Right atrium auricular region (tissue), 2 donors: ENCODE results near the gene SLC52A3. TPM values are rescaled to one million over a fixed set of nuclear protein-coding genes. Genes with fewer than 3 reads are reported as not detected.

Experiments used
- DNase-seq: peaks from one replicate; pipeline ENCODE4 v3.0.0-alpha.2; 2019; ENCODE audit warnings: low spot score
- H3K27ac ChIP-seq, 2 donors: fragments of 200-600 bp; sonication (generic); 1 replicate in 1 of 2; 2 replicates in 1 of 2; pipeline ENCODE4 v1.5.1; 2016 to 2019
- H3K27me3 ChIP-seq, 2 donors: fragments of 200-600 bp; sonication (generic); one replicate each; pipeline versions ENCODE4 v1.5.1 to v1.6.0; 2017 to 2019
- H3K36me3 ChIP-seq: fragments of 200-600 bp; sonication (generic); one replicate; pipeline ENCODE4 v1.5.1; 2016
- H3K4me1 ChIP-seq, 2 donors: fragments of 200-600 bp; sonication (generic); one replicate each; pipeline versions ENCODE4 v1.5.1 to v1.6.0; 2017 to 2019
- H3K4me3 ChIP-seq, 2 donors: fragments of 200-600 bp; sonication (generic); 1 replicate in 1 of 2; 2 replicates in 1 of 2; pipeline ENCODE4 v1.5.1; 2017 to 2019; ENCODE audit warnings: mild to moderate bottlenecking in 1 of 2, moderate library complexity in 1 of 2
- H3K9me3 ChIP-seq, 2 donors: fragments of 200-600 bp; sonication (generic); one replicate each; pipeline ENCODE4 v1.5.1; 2019
- CTCF ChIP-seq, 2 donors: fragments of 200-600 bp; sonication (generic); IDR thresholded peaks; one replicate each; pipeline ENCODE4 v1.5.1; 2019; ENCODE audit warnings: antibody characterized with exemption in 2 of 2
- total RNA-seq, 2 donors: library from RNA; depleted of rRNA; stranded (reverse); fragments of >200 nt; gene quantifications; one replicate each; pipeline ENCODE4 v1.1.0, GENCODE V29; 2016

Gene SLC52A3
- total RNA-seq, 2 donors from 2014 or later = 1.3 to 2.6 TPM

GRCh38 chr20:753897-754635, 14.2 kb downstream of the SLC52A3 start:
- no peak for TF ChIP-seq CTCF (IDR thresholded peaks at IDR 0.05)
- Histone ChIP-seq H3K27me3 (no peaks in the 10 kb centered on the region), H3K36me3 (no peaks in the 10 kb centered on the region), H3K4me3 (no peak overlapping the region), H3K27ac (no peak overlapping the region), H3K9me3 (no peaks in the 10 kb centered on the region), H3K4me1 (no peaks in the 10 kb centered on the region)
- no peak for DNase-seq

- DNase-seq = no peak
- H3K9me3 ChIP-seq = no peaks in the 10 kb centered on the region
- no peaks in the 10 kb centered on the region for H3K4me1 ChIP-seq
- no peak overlapping the region for H3K27ac ChIP-seq
- no peak for TF ChIP-seq CTCF (IDR thresholded peaks at IDR 0.05)
- no peak overlapping the region for H3K4me3 ChIP-seq
- H3K27me3 ChIP-seq = no peaks in the 10 kb centered on the region
- H3K36me3 ChIP-seq = no peaks in the 10 kb centered on the region
Observed at GRCh38 chr20:753136-753535, 15.2 kb downstream of the SLC52A3 start.

- H3K9me3 ChIP-seq = no peaks in the 10 kb centered on the region
- H3K4me1 ChIP-seq = no peaks in the 10 kb centered on the region
- TF ChIP-seq CTCF (IDR thresholded peaks at IDR 0.05) = no peak
- no peak overlapping the region for H3K4me3 ChIP-seq
- H3K27me3 ChIP-seq = no peaks in the 10 kb centered on the region
- H3K36me3 ChIP-seq = no peaks in the 10 kb centered on the region
- DNase-seq = no peak
- no peak overlapping the region for H3K27ac ChIP-seq
Observed at GRCh38 chr20:752291-752690, 16.0 kb downstream of the SLC52A3 start.

- no peaks in the 10 kb centered on the region for H3K4me1 ChIP-seq
- no peak for TF ChIP-seq CTCF (IDR thresholded peaks at IDR 0.05)
- no peaks in the 10 kb centered on the region for H3K36me3 ChIP-seq
- DNase-seq = no peak
- H3K9me3 ChIP-seq = no peaks in the 10 kb centered on the region
- no peak overlapping the region for H3K4me3 ChIP-seq
- no peaks in the 10 kb centered on the region for H3K27me3 ChIP-seq
- H3K27ac ChIP-seq = no peak overlapping the region
Observed at GRCh38 chr20:751761-752160, 16.5 kb downstream of the SLC52A3 start.

GRCh38 chr20:750801-751200, 17.5 kb downstream of the SLC52A3 start:
- Histone ChIP-seq H3K4me3 (no peak overlapping the region), H3K4me1 (no peaks in the 10 kb centered on the region), H3K36me3 (no peaks in the 10 kb centered on the region), H3K9me3 (peaks cover 0 to 8% of the 10 kb centered on the region in 2 donors), H3K27ac (no peak overlapping the region), H3K27me3 (no peaks in the 10 kb centered on the region)
- no peak for TF ChIP-seq CTCF (IDR thresholded peaks at IDR 0.05)
- DNase-seq = no peak
